ENCODE data around the gene PTPN9. TPM values are rescaled to one million over a fixed set of nuclear protein-coding genes. Genes with fewer than 3 reads are reported as not detected.
"Not testable (repeated sequence)": the region's sequence is repeated elsewhere in the genome, so short reads cannot be mapped to it uniquely, and the experiment has no call there.

PTPN9 gene
- total and polyA plus RNA-seq, 8 donors = 3.3 to 16.8 (median 7.3) TPM

DNA sequence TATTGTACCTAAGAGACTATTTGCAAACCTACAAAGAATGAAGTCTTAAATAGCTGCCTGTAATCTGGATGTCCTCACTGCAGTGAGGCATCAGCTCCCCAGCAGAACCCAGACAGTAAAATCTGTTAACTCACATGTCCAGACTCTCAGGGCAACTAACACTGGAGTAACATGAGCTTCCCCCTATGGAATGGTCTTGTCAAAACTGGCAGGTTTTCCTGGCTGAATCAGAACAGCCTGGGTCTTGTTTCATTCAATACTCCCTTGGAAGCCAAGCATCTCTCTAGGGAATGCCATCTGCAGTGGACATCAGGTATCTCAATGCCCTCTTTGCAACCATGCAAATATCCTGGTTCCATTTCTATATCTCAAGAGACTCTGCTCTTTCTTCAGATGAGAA, 24.4 kb downstream of the PTPN9 start:
- no peak for FAIRE-seq
- H3K36me3 ChIP-seq = no peaks in the 10 kb centered on the region
- no peak overlapping the region for H3K27ac ChIP-seq
- intact Hi-C loops (cut with DNase I) = no loop called here
- ATAC-seq = no peak
- H3K4me1 ChIP-seq = no peaks in the 10 kb centered on the region
- no peaks in the 10 kb centered on the region for H3K9me3 ChIP-seq
- no peak for DNase-seq
- H3K4me3 ChIP-seq = no peak overlapping the region
- TF ChIP-seq, protein P1, sequence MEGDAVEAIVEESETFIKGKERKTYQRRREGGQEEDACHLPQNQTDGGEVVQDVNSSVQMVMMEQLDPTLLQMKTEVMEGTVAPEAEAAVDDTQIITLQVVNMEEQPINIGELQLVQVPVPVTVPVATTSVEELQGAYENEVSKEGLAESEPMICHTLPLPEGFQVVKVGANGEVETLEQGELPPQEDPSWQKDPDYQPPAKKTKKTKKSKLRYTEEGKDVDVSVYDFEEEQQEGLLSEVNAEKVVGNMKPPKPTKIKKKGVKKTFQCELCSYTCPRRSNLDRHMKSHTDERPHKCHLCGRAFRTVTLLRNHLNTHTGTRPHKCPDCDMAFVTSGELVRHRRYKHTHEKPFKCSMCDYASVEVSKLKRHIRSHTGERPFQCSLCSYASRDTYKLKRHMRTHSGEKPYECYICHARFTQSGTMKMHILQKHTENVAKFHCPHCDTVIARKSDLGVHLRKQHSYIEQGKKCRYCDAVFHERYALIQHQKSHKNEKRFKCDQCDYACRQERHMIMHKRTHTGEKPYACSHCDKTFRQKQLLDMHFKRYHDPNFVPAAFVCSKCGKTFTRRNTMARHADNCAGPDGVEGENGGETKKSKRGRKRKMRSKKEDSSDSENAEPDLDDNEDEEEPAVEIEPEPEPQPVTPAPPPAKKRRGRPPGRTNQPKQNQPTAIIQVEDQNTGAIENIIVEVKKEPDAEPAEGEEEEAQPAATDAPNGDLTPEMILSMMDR (IDR thresholded peaks at IDR 0.05) = no peak
- H3K27me3 ChIP-seq = no peaks in the 10 kb centered on the region

GRCh38 chr15:75553659-75554058, 25.5 kb downstream of the PTPN9 start:
- intact Hi-C loops (cut with DNase I) = no loop called here
- no peak for FAIRE-seq

GRCh38 chr15:75551091-75551490, 28.0 kb downstream of the PTPN9 start:
- peak in 2 of 4 donors; percentile 30 to 43 for ATAC-seq
- DNase-seq = no peak
- no peaks in the 10 kb centered on the region for H3K4me1 ChIP-seq
- no peak overlapping the region for H3K4me3 ChIP-seq
- H3K27ac ChIP-seq = no peak overlapping the region
- intact Hi-C loops (cut with DNase I) = no loop called here
- no peaks in the 10 kb centered on the region for H3K27me3 ChIP-seq
- no peaks in the 10 kb centered on the region for H3K36me3 ChIP-seq
- H3K9me3 ChIP-seq = no peaks in the 10 kb centered on the region
- no peak for FAIRE-seq
- WGBS, 2 donors = 87 to 100% methylated on average over 4 of the region's 4 CpGs
- TF ChIP-seq, protein P1 (IDR thresholded peaks at IDR 0.05) = no peak

More at GRCh38 chr15:75553659-75554058, 25.5 kb downstream of the PTPN9 start:
- Histone ChIP-seq H3K4me1 (no peaks in the 10 kb centered on the region), H3K27ac (no peak overlapping the region), H3K36me3 (no peaks in the 10 kb centered on the region), H3K9me3 (no peaks in the 10 kb centered on the region), H3K4me3 (no peak overlapping the region), H3K27me3 (no peaks in the 10 kb centered on the region)
- TF ChIP-seq, protein P1 (IDR thresholded peaks at IDR 0.05) = no peak
- DNase-seq (no peak), ATAC-seq (no peak)

DNA sequence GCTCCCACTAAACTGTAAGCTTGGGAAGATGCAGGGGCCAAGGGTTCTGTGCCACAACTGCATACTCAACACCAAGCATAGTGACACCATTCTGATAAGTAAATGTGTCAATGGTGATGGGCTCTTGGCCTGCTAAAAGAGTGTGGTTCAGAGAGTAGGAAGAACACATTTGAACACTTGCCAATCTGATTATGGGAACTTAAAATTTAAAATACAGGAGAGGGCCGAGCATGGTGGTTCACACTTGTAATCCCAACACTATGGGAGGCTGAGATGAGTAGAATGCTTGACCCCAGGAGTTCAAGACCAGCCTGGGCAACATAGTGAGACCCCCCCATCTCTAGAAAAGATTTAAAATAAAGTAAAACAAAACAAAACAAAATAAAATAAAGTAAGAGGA, 34.1 kb downstream of the PTPN9 start:
- Histone ChIP-seq H3K27me3 (no peaks in the 10 kb centered on the region), H3K27ac (no peak overlapping the region), H3K9me3 (no peaks in the 10 kb centered on the region), H3K4me3 (no peak overlapping the region), H3K4me1 (no peaks in the 10 kb centered on the region), H3K36me3 (no peaks in the 10 kb centered on the region)
- TF ChIP-seq, protein P1 (IDR thresholded peaks at IDR 0.05) = no peak
- no peak for FAIRE-seq
- no peak for DNase-seq
- ATAC-seq = no peak
- intact Hi-C loops (cut with DNase I) = no loop called here
- WGBS, 2 donors = 71 to 84% methylated on average over 1 of the region's 1 CpG

- intact Hi-C loops (cut with DNase I) = no loop called here
- peak in 1 of 4 donors; percentile 23 for ATAC-seq
- no peak for FAIRE-seq
- 72 to 76% methylated on average over 2 of the region's 2 CpGs for WGBS, 2 donors
- TF ChIP-seq, protein P1 (IDR thresholded peaks at IDR 0.05) = no peak
- H3K36me3 ChIP-seq = no peaks in the 10 kb centered on the region
- H3K27ac ChIP-seq = no peak overlapping the region
- no peaks in the 10 kb centered on the region for H3K4me1 ChIP-seq
- H3K27me3 ChIP-seq = no peaks in the 10 kb centered on the region
- H3K9me3 ChIP-seq = no peaks in the 10 kb centered on the region
- no peak overlapping the region for H3K4me3 ChIP-seq
- DNase-seq = no peak
Measured at GRCh38 chr15:75544359-75544758, 34.8 kb downstream of the PTPN9 start.

DNA sequence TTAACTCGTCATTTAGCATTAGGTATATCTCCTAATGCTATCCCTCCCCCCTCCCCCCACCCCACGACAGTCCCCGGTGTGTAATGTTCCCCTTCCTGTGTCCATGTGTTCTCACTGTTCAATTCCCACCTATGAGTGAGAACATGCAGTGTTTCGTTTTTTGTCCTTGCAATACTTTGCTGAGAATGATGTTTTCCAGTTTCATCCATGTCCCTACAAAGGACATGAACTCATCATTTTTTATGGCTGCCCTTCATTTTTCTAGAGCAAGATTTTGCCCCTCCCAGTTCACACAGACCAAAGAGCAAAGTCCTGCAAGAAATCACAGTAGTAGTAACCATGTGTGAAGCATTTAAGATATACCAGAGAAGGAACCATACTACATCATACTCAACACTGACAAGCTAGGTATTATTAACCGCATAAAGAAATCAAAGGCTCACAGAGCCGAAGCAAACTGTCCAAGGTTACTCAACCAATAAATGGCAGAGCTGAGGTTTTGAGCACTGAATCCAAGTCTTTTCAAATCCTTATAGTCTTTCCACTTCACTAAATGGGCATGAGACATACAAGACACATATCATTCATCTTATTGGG, 36.1 kb downstream of the PTPN9 start:
- H3K27me3 ChIP-seq; H3K27ac ChIP-seq; H3K36me3 ChIP-seq; ATAC-seq; H3K9me3 ChIP-seq; H3K4me1 ChIP-seq; DNase-seq; intact Hi-C loops (cut with DNase I); FAIRE-seq; H3K4me3 ChIP-seq: not testable (repeated sequence)
- WGBS, 2 donors = 66 to 70% methylated on average over 4 to 5 of the region's 6 CpGs

Data from pancreas (tissue), 10 donors.